Activated CD4-positive, alpha-beta T cell treated with anti-CD3 and anti-CD28 coated beads, Interleukin-10, Interleukin-2, amounts not matched to agents 100 ng/mL and 50 ng/mL, durations not matched to agents 16 hours and 8 hours (primary cell): Measurements from ENCODE around the gene RNF157.
"Not testable (repeated sequence)": the region's sequence is repeated elsewhere in the genome, so short reads cannot be mapped to it uniquely, and the experiment has no call there.

ENCODE experiments used
- DNase-seq: peaks from one replicate; pipeline ENCODE4 v3.0.0-alpha.2; 2020

Gene RNF157

DNA sequence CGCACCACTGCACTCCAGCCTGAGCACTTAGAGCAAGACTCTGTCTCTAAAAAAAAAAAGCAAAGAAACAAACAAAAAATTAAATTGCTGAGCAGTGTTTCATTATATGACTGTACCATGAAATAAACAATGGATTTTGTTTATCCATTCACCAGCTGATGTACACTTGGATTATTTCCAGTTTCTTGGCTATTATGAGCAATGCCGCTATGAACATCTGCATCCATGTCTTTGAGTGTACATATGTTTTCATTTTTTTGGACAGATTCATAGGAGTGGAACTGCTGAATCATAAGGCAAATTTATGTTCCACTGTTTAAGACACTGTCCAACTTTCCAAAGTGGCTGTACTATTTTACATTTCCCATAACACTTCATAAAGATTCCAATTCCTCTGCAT is 8.0 kb downstream of the RNF157 start:
- DNase-seq: no peak

DNA sequence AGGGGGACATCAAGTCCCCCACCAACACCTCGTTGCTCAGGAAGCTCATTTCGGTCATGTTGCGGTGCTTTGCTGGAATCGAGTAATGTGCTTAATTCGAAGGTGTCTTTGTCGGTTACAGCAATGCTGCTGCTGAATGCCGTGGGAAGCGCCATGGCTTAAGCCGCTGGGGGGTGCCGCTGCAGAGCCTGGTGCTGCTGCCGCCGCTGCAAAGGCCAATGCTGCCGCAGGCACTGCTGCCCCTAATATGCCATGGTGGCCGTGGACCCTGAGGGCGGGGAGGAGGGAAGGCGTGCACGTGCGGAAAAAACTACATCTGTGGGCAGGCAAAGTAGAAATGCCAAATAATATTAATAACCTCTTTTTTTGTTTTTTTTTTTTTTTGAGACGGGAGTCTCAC is 13.5 kb downstream of the RNF157 start:
- DNase-seq: not testable (repeated sequence)

DNA sequence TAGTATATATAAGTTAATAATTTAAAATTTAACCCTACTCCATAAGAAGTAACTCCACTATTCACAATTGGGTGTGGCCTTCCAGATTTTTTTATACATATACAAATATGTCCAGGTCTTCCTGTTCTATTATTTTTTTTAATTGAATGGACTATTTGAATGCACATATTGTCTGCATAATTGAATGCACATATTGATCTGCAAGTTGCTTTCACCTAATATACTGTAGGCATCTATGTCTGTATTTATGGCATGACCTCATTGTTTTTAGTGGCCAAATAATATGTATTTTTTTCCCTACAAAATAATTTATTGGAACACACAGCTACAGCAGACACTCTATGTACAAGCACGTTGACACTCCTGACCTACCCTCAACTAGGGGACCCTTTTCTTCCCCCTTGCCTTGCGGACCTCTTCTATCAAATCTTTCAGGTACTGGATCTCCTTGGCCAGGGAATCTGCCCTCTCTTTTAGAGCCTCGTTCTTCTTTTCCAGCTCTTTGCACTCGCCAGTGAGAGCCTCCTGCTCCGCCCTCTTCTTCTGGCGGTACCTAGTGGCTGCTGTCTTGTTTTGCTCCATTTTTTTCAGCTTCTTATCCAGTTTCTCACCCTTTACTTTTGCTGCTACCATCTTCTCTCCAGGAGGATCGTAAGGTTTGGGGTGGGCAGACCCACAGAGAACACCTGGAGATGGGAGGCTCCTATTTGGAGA is 14.8 kb downstream of the RNF157 start:
- not testable (repeated sequence) for DNase-seq

DNA sequence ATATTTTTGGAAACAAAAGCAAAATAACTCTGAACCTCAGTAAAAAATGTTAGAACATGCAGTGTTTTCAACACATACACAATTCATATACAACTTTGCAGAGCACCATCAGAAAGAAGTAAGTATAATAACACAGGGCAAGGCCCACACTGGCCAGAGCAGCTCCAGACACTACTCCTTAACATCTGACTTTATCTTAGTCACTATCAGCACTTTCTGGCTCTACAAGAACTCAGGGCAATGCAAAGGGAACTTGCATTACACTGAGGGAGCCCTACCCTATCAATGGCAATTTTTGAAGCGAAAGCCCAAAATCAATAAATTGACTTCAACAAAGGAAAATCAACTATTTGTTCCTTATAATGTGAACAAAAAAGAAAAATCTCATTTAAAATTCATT is 16.5 kb downstream of the RNF157 start:
- no peak for DNase-seq

DNA sequence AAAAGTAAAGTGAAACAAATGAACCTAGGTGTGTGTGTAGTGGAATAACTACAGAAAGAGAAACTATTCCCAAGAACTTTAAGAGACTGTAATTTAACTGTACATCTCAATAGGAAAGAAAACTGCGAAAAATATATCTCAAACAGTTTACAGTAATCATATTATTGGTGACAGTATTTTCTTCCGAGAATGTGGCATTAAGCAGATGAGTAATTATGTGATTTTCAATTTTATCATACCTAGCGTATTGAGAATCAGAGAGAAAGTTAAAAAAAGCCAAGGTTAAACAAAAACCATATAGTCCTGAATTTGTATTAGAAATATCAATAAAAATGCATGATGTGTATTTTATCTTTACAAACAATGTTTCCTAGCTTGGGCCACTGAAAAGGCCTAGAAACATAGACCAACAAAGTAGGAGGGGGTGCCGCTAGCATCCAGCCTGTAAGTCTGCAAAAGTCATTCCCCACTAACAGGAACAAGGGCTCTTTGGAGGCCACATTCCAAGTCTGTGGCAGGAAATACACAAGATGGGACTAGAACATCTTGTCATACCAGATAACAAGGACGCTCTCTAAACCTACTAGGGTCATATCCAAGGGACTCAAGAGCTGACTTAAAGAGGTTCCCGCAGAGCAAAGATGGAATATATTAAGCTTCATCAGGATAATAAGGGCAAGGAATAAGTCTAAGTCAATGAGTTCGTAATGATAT is 20.5 kb downstream of the RNF157 start:
- DNase-seq: peak; percentile 41

DNA sequence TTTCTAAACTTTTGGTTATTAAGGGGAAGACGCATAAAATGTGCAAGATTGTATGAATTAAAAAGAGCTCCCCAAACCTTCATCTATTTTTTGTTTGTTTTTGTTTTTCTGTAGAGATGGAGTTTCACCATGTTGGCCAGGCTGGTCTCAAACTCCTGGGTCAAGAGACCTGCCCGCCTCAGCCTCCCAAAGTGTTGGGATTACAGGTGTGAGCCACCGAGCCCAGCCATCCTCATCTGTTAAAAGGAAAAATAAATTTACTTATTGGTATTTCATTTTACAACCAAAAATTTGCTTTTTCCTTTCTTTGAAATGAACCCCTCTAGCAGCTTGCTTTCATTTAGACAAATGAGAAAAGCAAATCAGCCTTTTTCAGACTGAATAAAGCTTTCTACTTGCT is 23.2 kb downstream of the RNF157 start:
- DNase-seq: no peak

DNA sequence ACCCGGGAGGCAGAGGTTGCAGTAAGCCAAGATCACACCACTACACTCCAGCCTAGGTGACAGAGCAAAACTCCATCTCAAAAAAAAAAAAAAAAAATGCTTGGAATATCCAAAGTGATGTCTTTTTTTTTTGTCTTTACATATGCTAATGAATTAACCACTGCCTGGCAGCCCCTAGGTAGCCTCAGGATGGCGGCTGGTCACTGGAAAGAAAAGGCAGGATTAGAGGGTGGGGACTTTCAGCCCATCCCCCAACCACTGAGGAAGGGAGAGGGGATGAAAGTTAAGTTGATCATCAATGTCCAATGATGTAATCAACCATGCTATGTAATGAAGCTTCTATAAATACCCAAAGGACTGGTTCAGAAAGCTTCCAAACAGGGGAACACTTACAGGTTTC is 26.8 kb downstream of the RNF157 start:
- no peak for DNase-seq

DNA sequence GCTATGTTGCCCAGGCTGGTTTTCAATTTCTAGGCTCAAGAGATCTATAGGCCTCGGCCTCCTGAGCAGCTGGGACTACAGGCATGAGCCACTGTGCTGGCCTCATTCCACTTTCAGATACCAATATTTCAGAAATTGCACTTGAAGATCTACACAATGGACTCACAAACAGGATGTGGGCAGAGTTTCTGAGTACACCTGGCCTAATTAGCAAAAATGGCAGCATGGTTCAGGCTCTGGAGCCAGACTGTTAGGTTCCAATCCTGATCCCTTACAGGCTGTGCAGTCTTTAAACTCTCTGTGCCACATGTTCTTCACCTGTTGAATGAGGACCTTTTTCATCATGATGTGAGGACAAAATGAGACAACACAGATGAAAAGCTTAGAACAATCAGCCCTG is 32.2 kb downstream of the RNF157 start:
- DNase-seq: peak; percentile 50

DNA sequence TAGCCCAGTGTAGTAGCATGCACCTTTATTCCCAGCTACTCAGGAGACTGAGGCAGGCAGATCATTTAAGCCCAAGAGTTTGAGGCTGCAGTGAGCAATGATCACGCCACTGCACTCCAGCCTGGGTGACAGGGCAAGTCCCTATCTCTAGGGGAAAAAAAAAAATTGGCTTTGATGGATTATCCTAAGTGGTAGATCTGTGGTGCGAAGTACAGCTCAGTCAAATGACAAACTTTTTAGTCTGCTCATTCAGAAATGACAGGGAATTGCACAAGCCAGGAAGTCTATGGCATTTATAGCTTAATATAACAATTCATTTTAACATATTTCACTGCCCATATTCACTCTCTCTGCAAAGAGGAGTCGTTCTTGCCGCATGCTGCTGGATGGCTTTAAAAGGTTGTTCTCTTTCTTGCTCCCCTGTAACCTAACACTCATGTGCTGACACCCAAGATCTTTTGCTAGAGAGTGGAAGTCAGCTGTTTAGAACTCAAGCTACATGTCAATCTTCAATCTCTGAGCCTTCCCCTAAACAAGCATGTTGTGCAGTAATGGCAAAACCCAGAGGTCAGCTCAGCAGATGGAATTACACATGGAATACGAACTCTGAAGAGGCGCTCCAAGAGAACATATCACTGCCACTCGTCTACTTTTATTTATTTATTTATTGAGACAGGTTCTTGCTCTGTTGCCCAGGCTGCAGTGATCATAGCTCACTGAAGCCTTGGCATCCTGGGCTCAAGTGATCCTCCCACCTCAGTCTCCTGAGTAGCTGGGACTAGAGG is 32.8 kb downstream of the RNF157 start:
- no peak for DNase-seq

DNA sequence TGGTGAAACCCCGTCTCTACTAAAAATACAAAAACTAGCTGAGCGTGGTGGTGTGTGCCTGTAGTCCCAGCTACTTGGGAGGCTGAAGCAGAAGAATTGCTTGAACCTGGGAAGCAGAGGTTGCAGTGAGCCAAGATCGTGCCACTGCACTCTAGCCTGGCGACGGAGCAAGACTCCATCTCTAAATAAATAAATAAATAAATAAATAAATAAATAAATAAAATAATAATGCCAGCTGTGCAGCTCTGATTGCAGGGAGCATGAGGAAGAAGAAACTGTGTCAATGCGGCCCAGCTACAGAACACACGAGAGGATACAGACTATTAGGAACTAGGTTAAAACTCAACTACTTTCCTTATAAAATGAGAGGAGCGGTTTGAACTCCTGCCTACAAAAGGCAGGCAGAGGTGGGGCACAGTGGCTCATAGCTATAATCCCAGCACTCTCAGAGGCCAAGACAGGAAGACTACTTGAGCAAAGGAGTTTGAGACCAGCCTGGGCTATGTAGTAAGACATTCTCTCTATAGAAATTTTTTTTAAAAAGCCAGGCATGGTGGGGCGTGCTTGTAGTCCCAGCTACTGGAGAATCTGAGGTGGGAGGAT is 34.6 kb downstream of the RNF157 start:
- not testable (repeated sequence) for DNase-seq

DNA sequence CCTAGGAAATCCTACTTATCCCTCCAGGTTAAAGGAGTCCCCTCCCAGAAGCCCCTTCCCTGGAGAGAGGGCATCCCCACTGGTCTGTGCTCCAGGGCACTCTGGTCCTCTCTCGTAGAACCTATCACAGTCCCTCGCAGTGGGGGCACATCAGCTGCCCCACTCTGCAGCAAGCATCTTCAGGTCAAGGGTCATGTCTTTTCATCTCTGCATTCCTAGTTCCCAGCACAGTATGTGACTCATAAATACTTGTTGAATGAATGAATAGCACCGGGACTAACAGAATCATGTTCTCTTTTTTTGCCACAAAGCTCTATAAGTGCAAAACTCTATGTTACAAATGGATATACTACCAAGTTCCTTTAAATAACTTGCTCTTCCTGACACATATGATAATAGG is 36.0 kb downstream of the RNF157 start:
- DNase-seq: no peak

DNA sequence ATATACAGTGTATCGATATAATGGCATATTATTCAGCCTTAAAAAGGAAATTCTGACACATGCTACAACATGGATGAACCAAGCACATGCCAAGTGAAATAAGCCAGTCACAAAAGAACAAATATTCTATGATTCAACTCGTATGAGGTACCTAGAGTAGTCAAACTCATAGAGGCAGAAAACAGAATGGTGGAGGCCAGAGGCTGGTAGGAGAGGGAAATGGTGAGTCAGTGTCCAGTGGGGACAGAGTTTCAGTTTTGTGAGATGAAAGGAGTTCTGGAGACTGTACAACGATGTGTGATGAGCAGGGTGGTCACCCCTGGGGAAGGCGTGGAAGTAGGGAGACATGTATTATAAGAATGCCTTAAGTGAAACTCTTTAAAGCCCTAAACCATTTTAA is 39.9 kb downstream of the RNF157 start:
- DNase-seq: no peak

DNA sequence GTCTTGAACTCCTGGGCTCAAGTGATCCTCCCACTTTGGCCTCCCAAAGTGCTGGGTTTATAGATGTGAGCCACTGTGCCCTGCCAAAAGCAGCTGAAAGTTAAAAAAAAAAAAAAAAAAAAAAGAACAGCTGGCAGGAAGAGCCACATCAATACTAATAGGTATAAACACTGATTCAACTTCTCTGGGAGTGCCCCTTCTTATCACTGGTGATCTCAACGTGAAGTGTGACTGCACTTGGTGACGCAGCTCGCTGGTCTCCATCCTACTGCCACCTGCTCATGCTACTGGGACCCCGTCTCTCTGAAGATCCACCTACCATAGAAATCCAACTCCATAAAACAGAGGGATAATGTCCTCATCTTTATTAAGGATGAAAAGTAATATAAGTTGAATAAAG is 40.8 kb downstream of the RNF157 start:
- peak; percentile 56 for DNase-seq

DNA sequence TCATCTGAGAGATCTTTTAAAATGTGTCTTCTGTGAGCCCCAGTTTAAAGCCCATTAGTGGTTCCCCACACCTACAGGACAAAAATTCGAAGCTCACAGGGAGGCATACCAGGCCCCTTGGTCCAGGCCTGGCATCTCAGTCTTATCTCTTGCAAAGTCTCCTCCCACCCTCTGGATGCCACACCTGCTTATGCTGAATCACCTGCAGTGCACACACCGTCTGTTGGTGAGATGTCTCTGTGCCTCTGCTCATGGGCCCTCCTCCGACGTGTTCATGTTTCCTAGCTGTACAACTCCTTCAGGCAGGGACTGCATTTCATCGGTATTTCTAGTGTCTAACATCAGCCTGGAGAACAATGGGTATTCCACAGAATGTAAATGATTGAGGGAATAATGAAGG is 41.6 kb downstream of the RNF157 start:
- no peak for DNase-seq

DNA sequence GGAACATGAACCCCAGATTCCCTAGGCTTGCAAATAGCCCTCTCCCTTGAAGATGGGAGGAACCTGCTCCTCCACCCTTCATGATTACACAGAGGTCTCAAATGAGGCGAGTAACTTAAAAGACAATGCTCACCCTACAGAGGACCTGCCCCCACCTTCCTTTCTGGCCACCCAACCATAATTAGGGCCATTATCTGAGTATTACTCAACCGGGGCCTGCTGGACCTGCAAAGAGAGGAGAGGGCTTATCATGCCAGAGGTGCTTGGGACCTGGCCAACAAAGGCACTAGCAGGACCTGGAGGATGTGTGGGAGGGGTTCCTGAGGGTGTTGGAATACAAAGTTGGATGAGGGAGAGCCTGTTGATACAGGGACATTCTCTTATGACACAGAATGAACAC is 42.4 kb downstream of the RNF157 start:
- no peak for DNase-seq

DNA sequence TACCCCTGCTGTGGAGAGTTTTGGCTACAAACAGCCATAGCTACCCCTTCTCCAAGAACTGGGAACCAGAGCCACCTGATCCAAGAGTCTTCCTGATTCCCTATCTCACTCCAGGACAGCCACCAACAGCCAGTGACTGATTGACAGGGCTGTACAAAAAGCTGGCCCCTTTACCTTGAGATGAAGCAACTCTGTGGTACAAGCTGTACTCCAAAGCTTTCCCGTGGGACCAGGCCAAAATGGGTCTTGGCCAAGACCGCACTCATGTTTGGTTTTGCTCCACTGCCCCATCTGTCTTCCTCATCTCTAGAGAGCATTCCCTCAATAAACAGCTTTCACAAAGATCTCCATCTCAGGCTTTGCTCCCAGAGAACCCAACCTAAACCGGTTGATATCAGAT is 43.6 kb downstream of the RNF157 start:
- DNase-seq: no peak

DNA sequence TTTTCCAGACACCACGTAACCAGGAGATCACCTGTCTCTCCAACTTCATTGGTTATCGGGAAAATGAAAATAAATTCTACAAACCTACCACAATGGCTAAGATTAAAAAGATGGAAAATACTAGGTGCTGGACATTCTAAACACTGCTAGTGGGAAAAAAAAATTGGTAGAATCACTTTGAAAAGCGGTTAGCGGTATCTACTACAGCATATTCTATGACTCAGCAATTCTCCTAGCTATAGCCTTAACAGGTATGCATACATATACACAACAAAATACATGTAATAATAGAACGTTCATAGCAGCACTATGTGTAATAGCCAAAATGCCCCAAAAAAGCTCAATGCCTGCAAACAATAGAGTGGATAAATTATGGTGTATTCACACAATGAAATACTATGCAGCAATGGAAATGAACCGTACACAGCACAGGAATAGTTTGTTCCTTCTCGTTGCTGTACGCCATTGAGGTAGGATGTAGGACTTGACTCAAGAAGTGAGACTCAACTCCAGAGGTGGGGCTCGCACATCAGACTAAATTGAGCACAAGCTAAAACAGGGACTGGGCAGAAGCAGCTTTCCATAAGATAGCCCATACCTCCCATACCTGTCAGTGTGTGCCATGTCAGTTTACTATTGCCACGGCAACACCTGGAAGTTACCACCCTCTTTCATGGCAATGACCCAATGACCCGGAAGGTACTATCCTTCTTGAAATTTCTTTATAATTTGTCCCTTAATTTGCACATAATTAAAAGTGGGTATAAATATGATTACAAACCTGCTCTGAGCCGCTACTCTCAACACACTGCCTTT is 44.8 kb downstream of the RNF157 start:
- DNase-seq: no peak

DNA sequence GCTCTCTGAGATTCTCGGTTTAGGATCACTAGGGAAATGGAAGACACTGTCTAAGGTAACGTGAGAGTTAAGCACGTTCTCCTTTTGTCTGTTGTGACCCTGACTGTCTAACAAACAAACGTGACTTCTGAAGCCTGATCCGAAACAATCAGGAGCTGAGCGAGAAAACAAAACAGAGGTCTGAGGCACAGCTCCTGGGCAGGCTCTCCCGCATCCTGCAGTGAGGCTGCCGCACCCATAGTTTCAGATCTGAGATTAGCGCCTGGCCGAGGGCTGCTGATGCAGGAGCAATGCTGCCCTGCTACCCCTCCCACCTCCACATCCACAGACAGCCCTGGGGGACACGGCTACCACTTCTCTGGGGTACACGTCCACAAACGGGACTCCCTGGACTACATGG is 46.7 kb downstream of the RNF157 start:
- peak; percentile 66 for DNase-seq

DNA sequence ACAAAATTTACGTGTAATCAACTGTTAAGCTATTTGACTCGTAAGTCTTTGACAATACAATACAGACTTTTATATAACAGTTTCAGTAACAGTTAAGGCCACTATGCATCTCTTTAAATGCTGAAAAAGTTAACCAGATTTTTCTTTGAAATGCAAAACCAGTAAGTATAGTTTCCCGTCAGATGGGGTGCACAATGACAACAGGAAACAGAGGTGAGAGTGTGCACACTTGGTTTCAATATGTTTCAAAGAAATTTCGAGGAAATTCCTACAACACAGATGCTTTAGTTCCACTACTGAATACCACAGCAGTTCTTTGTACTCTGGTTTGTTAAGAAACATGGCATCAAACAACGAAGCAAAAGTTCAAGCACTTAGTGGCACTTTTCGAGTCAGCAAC is 48.4 kb downstream of the RNF157 start:
- peak; percentile 92 for DNase-seq

DNA sequence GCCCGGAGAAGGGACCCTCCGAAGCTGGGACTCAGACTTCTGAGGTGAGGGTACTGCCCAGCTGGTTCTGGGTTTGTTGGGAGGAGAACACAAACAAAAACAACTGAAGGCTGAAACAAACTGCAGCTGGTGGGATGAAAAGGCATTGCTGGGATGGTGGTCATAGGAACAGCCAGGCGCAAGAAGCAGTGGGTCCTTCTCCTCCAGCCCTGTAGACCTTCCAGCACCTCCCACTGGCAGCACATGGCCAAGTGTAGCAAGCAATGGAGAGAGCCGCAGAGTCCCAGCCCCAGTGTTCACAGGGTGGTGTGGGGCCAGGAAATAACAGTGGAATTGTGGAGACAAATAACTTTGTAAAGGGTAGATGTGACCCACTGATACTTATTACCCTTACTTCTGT is 50.6 kb downstream of the RNF157 start:
- DNase-seq: no peak

DNA sequence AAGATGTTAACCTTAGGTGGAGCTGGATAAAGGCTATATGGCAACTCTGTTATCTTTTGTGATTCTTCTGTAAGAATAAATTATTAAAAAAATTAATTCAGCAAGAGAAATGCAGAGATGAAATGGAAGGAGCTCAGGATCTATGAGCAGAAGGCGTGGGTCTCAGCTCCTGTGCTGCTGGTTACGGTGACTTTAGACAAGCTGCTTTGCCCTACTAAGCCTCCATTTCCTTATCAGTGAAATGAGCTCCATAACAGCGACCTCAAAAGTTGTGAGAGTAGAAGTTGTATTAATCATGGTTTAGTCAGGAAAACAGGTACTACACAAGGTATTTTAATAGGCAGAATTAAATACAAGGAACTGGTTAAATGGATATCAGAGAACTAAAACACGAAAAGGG is 51.0 kb downstream of the RNF157 start:
- no peak for DNase-seq

DNA sequence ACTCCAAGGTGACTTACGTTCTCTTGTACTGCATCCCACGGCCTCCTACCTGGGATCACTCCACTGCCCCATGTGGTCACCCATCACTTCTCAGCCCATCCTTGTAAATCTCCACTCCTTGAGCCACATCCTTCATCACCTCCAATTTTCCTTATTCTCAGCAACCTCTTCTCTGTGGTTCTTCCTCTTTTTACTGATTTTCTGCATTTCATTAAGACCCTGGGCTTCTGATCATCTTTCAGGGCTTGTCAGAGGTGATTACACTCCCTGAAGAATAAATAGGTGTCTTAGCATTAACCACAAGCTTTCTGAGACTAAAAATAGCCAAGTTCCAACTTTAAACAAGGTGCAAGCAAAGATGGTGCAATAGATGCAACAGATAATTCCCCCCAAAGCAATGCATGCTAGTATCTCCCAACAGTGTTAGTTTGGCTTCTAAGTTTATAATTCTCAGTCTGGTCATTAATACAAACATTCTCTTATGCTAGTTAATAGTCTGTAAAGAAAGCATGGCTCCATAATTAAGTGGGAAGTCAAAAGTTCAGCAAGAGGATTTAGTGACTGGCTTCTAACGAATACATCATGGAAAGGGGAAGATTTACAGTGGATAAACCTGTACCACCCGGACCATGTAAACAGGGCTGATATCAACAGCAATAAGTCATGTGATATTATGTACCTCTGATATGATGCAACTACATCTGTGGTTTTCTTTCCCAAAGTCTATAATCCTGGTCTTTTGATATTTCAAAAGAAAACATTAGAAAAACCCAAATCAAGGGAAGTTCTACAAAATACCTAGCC is 51.9 kb downstream of the RNF157 start:
- no peak for DNase-seq
